Stimulated activated CD4-positive, alpha-beta T cell treated with anti-CD3 and anti-CD28 coated beads, Interleukin-1b, Interleukin-23, amount 100 ng/mL, for 24 hours (primary cell): Measurements from ENCODE around the gene OR2A25.
"Not testable (repeated sequence)": the region's sequence is repeated elsewhere in the genome, so short reads cannot be mapped to it uniquely, and the experiment has no call there.

ENCODE experiments used
- DNase-seq, 4 experiments: peaks; one replicate each; pipeline ENCODE4 v3.0.0-alpha.2; 2020; ENCODE audit warnings: low read depth in 4 of 4, low spot score in 1 of 4

OR2A25 gene, protein sequence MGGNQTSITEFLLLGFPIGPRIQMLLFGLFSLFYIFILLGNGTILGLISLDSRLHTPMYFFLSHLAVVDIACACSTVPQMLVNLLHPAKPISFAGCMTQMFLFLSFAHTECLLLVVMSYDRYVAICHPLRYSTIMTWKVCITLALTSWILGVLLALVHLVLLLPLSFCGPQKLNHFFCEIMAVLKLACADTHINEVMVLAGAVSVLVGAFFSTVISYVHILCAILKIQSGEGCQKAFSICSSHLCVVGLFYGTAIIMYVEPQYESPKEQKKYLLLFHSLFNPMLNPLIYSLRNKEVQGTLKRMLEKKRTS

GRCh38 chr7:144069511-144069910 is at the start of gene OR2A25:
OR2A25 (plus strand) TSS chr7:144069811; CDS start chr7:144074220, 4,409 bp downstream.
- no peak for DNase-seq

DNA sequence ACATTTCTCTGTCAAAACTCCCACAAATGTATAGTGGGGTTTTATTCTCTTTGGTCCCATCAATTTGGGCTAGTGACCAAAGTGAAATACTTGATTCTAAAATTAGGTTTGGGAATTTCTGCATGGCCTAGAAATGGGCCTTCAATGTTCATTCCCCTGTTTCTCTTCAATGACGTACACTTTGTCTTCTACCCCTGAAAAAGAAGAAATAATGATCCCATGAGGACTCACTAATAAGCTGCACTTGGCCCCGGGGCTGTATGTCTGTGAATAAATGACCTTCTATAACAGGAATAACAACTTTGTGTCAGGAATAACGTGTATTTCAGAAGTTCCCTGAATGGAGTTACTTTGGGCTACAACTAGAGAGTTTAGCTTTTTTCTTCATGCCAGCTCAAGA is 49.3 kb upstream of the OR2A25 start:
- no peak for DNase-seq

GRCh38 chr7:144022169-144022568 is 47.4 kb upstream of the OR2A25 start:
- DNase-seq: no peak

- DNase-seq: no peak
Measured at GRCh38 chr7:144023171-144023827, 46.3 kb upstream of the OR2A25 start.

GRCh38 chr7:144024213-144024612 is 45.4 kb upstream of the OR2A25 start:
- DNase-seq: no peak

GRCh38 chr7:144026203-144026883 is 43.3 kb upstream of the OR2A25 start:
- DNase-seq: no peak

GRCh38 chr7:144027070-144027469 is 42.5 kb upstream of the OR2A25 start:
- DNase-seq: no peak

GRCh38 chr7:144027974-144028373 is 41.6 kb upstream of the OR2A25 start:
- DNase-seq: no peak

GRCh38 chr7:144028547-144028946 is 41.1 kb upstream of the OR2A25 start:
- no peak for DNase-seq

DNA sequence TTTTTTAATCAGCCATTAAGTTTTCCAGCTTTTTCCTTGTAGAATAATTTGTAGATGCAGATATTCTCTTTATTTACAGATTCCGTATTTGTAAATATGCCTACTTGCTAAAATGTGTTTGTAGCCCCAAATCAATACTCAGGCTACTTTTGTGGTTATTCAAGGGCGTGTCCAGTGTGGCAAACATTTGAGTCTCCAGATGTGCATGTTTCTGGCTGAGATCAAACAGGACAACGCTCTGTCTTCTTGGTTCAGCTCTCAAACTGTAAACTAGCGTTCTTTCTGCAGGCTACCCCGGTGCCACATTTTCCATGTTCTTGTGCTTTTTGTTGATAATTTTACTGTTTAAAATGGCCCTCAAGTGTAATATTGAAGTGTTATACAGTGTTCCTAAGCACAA is 37.1 kb upstream of the OR2A25 start:
- no peak for DNase-seq

DNA sequence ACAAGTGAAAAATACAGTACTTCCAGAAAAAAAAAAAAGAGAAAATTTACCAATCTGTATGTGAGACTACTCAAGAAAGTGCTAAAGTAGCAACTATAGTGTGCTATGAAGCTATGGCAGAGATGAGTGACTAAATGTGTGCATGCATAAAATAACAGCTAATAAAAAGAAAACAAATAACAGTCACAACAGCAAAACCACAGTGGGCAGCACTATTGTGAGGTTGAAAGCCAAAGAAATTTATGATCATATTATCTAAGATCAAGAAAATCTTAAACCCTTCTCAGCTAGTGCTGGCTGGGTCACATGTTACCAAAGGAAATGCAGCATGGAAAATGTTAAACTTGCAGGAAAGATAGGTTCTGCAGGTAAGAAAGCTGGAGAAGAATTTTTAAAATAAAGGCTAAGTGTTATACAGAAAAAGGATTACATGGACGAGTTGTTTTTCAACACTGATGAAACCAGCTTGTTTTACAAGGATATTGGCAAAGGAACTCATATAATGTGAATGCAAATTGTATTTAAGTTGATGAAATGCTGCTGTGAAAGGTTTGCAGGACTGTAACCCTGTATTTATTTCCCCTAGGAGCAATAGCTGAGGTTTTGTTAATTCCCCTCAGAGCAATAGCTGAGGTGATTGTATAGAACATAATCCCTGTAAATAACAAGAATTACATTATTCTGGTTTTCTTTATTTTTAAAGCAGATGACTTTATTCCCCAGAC is 36.5 kb upstream of the OR2A25 start:
- DNase-seq: no peak

DNA sequence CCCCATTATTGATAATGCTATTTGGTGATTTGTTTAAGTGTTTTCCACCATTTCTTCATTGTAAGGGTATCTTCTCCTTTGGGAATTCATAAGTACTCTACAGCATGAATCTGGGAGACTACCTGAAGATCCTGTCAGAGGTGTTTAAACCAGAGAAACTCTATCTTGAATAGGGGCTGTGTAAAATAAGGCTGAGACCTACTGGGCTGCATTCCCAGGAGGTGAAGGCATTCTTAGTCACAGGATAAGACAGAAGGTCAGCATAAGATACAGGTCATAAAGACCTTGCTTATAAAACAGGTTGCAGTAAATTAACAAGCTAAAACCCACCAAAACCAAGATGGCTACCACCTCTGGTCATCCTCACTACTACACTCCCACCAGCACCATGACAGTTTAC is 34.2 kb upstream of the OR2A25 start:
- DNase-seq: no peak

DNA sequence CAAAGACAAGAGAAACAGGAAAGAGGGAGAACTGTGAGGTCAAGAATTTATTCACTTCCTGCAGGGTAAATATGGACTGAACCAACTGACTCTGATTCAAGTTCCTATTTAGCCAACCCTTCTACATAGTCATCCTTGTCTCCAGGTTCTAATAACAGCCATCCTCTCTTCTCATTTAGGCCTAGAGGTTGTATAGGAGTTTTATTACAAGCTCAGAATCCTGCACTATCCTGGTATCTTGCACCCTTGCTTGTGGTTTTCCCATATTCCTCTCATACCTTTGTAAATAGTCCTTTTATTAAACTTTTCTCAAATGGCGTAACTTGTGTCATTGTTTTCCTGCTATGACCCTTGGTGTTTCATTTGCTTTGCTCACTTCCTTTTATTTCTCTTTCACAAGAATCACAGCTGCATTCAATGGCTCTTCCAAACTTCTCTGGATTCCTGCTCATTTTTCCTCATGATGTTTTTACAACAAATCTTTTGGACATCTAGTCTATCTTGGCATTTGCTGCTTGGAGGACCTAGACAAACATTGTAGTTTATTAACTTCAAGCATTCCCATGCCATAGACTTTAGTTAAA is 33.2 kb upstream of the OR2A25 start:
- DNase-seq: no peak

DNA sequence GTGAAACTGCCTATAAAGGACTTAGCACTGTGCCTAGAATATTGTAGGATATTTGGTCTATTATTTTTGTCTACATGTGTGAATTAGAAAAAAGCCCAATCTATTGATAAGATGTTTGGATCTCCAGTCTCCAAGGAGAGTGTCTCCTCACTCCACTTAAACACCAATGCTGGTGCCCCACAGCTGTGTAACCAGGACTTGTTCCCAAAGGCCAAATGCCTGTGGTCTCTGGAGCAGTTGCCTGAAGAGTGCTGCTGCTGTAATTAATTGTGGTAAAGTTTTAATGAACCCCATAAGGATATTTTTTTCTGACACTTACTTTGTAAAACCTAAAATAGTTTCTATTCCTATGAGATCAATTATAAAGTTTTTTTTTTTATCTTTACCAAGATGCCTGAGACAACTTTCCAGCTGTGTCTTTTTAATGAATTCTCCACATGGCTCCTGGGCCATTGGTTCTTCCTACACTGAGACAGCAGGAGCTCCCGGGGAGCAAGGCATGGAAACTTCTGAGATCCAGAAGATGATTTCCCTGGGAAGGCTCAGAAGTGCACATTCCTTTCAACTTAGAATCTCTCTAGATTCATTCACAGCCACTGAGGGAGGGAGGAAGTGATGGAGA is 32.1 kb upstream of the OR2A25 start:
- DNase-seq: no peak

DNA sequence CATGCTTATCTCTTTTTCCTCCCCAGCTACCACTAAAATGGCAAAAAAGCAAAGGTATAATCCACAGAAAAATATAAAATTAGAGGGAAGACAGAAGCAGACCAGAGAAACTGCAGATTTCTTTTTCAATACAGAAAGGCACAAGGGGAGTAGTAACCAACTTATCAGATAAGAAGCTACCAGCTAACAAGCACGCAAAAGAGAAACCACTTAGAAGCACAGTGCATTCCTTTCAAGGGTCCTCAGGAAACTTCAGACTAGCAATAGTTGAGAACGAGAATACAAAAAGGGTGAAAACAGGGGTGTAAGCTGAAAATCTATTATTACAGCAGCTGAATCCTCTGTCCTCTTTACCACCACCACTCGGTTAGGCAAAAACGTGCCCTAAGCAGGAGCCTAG is 30.7 kb upstream of the OR2A25 start:
- no peak for DNase-seq

GRCh38 chr7:144048648-144049047 is 21.0 kb upstream of the OR2A25 start, which contains the start of gene OR2A5:
OR2A5 (plus strand) TSS chr7:144048948; CDS start chr7:144050402, 1,454 bp downstream.
- no peak for DNase-seq

GRCh38 chr7:144049491-144049890 is 20.1 kb upstream of the OR2A25 start:
- DNase-seq: no peak

- no peak for DNase-seq
Measured at GRCh38 chr7:144050093-144050492, 19.5 kb upstream of the OR2A25 start.

- DNase-seq: not testable (repeated sequence)
Measured at GRCh38 chr7:144050884-144051283, 18.7 kb upstream of the OR2A25 start.

- DNase-seq: no peak
Measured at GRCh38 chr7:144057954-144058353, 11.7 kb upstream of the OR2A25 start.

GRCh38 chr7:144063710-144064109 is 5.9 kb upstream of the OR2A25 start:
- no peak for DNase-seq
